Measurements from ENCODE around the gene PDE12. TPM values are rescaled to one million over a fixed set of nuclear protein-coding genes. Genes with fewer than 3 reads are reported as not detected.

Gene PDE12
- total and polyA plus RNA-seq, 2 of the 13 experiments (the other 11 are each of a cell fraction or from before 2014, with no cell fraction given) = 9.0 to 17.8 TPM

Small RNA genes within 50 kb of the gene (small RNA-seq; reads per million reads assigned to genes)
- gene RNU6-108P (ENCODE audit: insufficient read depth in 2 of 3, insufficient read length in 3 of 3, low read depth in 2 of 3, low replicate concordance in 1 of 3) (0 reads per million in 3 experiments), gene RNU6-1181P (ENCODE audit: insufficient read depth in 2 of 3, insufficient read length in 3 of 3, low read depth in 2 of 3, low replicate concordance in 1 of 3) (0 reads per million in 3 experiments), gene RNU6-483P (ENCODE audit: insufficient read depth in 2 of 3, insufficient read length in 3 of 3, low read depth in 2 of 3, low replicate concordance in 1 of 3) (0 reads per million in 3 experiments)

Other genes with a start within 250 kb of the PDE12 start
- gene DNAH12, start 11.9 kb upstream of the PDE12 start, total RNA-seq (2016; rRNA removed; fragmentation: Illumina TruSeq; extraction: Trizol) = 0.04 and 0.11 TPM in 2 replicates
- gene DNAH12, start 11.9 kb upstream of the PDE12 start, polyA plus RNA-seq (2011; rRNA removed) = 0.08 and 0.11 TPM in 2 replicates
- gene ARF4, start 41.1 kb downstream of the PDE12 start, total RNA-seq (2016; rRNA removed; fragmentation: Illumina TruSeq; extraction: Trizol) = 184 and 247 TPM in 2 replicates
- gene ARF4, start 41.1 kb downstream of the PDE12 start, polyA plus RNA-seq (2011; rRNA removed) = 195 and 250 TPM in 2 replicates
- gene DENND6A, start 136.8 kb downstream of the PDE12 start, total RNA-seq (2016; rRNA removed; fragmentation: Illumina TruSeq; extraction: Trizol) = 9.4 and 12.8 TPM in 2 replicates
- gene DENND6A, start 136.8 kb downstream of the PDE12 start, polyA plus RNA-seq (2011; rRNA removed) = 9.7 and 11.1 TPM in 2 replicates
- 48.3 and 61.3 TPM in 2 replicates for gene SLMAP, start 200.0 kb downstream of the PDE12 start, total RNA-seq (2016; rRNA removed; fragmentation: Illumina TruSeq; extraction: Trizol)
- 23.2 and 24.0 TPM in 2 replicates for gene SLMAP, start 200.0 kb downstream of the PDE12 start, polyA plus RNA-seq (2011; rRNA removed)

Measured in HepG2 (cell line).